Loucy (cell line): ENCODE data around the gene KRTAP5-9.

ENCODE experiments used
- H2AFZ ChIP-seq: fragments of 200-600 bp; sonication (generic); 2 replicates; pipeline ENCODE4 v1.6.0; 2016; ENCODE audit warnings: antibody characterized with exemption, mild to moderate bottlenecking, low read length, moderate library complexity
- H3F3A ChIP-seq: fragments of 200-600 bp; 2 replicates; pipeline ENCODE4 v1.6.0; 2016; ENCODE audit warnings: antibody characterized with exemption, low read depth, mild to moderate bottlenecking
- H3K27me3 ChIP-seq: fragments of 200-600 bp; sonication (generic); 2 replicates; pipeline ENCODE4 v1.6.1; 2014; ENCODE audit warnings: low read length, mild to moderate bottlenecking; ENCODE audit not compliant: insufficient read depth, poor library complexity, severe bottlenecking
- H3K36me3 ChIP-seq: fragments of 200-600 bp; sonication (generic); 2 replicates; pipeline ENCODE4 v1.6.1; 2016; ENCODE audit warnings: low read length; ENCODE audit not compliant: insufficient read depth
- H3K4me1 ChIP-seq: fragments of 200-600 bp; sonication (generic); 2 replicates; pipeline ENCODE4 v1.5.1; 2014; ENCODE audit warnings: low read length, mild to moderate bottlenecking; ENCODE audit not compliant: insufficient read depth, poor library complexity, severe bottlenecking
- H3K4me2 ChIP-seq: fragments of 200-600 bp; sonication (generic); 2 replicates; pipeline ENCODE4 v1.6.0; 2014; ENCODE audit warnings: antibody characterized with exemption, low read length, low read depth, mild to moderate bottlenecking; ENCODE audit not compliant: poor library complexity, severe bottlenecking
- H3K4me3 ChIP-seq: fragments of 200-600 bp; sonication (generic); 2 replicates; pipeline ENCODE4 v1.5.1; 2014; ENCODE audit warnings: low read length, mild to moderate bottlenecking, mixed read lengths; ENCODE audit not compliant: poor library complexity, severe bottlenecking
- H3K79me2 ChIP-seq: fragments of 200-600 bp; sonication (generic); 2 replicates; pipeline ENCODE4 v1.6.1; 2014; ENCODE audit warnings: low read length; ENCODE audit not compliant: insufficient read depth
- H3K9ac ChIP-seq: fragments of 200-600 bp; sonication (generic); 2 replicates; pipeline ENCODE4 v1.6.0; 2014; ENCODE audit warnings: mild to moderate bottlenecking, low read depth, low read length, moderate library complexity; ENCODE audit not compliant: poor library complexity, severe bottlenecking
- H3K9me2 ChIP-seq: fragments of 200-600 bp; sonication (generic); replicated peaks from 2 replicates; pipeline ENCODE4 v1.6.1; 2016; ENCODE audit warnings: low read depth, low read length, mixed read lengths
- H3K9me3 ChIP-seq: fragments of 200-600 bp; sonication (generic); 2 replicates; pipeline ENCODE4 v1.6.1; 2014; ENCODE audit warnings: mild to moderate bottlenecking, antibody characterized with exemption, low read length, low read depth; ENCODE audit not compliant: insufficient read depth
- H4K20me1 ChIP-seq: fragments of 200-600 bp; sonication (generic); 2 replicates; pipeline ENCODE4 v1.6.0; 2014; ENCODE audit warnings: antibody characterized with exemption, low read length, mild to moderate bottlenecking; ENCODE audit not compliant: insufficient read depth, poor library complexity, severe bottlenecking
- CTCF ChIP-seq: fragments of 200-600 bp; sonication (generic); conservative IDR thresholded peaks from 2 replicates; pipeline ENCODE4 v1.5.1; 2014; ENCODE audit warnings: mild to moderate bottlenecking, antibody characterized with exemption, low read length
- EZH2phosphoT487 ChIP-seq: fragments of 200-600 bp; IDR thresholded peaks from 2 replicates; pipeline ENCODE4 v1.6.1; 2018; ENCODE audit warnings: antibody characterized with exemption, mild to moderate bottlenecking, moderate library complexity, borderline replicate concordance

The KRTAP5-9 gene

GRCh38 chr11:71502871-71503435 is 45.3 kb upstream of the KRTAP5-9 start:
- H3K9ac ChIP-seq: no peak overlapping the region
- no peaks in the 10 kb centered on the region for H3K9me2 ChIP-seq
- no peaks in the 10 kb centered on the region for H3F3A ChIP-seq
- H3K4me2 ChIP-seq: no peak overlapping the region
- no peak for TF ChIP-seq EZH2phosphoT487
- TF ChIP-seq CTCF: no peak
- peaks cover 33% of the 10 kb centered on the region; the same call in 1 of the 2 replicates for H3K36me3 ChIP-seq
- H3K27me3 ChIP-seq: no peaks in the 10 kb centered on the region
- H2AFZ ChIP-seq: no peak overlapping the region
- H3K9me3 ChIP-seq: no peaks in the 10 kb centered on the region
- H3K4me1 ChIP-seq: no peaks in the 10 kb centered on the region
- no peak overlapping the region for H3K4me3 ChIP-seq
- no peaks in the 10 kb centered on the region for H4K20me1 ChIP-seq
- H3K79me2 ChIP-seq: no peaks in the 10 kb centered on the region

GRCh38 chr11:71504531-71504930 is 43.7 kb upstream of the KRTAP5-9 start:
- Histone ChIP-seq H2AFZ (no peak overlapping the region), H3K9ac (no peak overlapping the region), H3K4me1 (no peaks in the 10 kb centered on the region), H3K4me3 (no peak overlapping the region), H3K9me2 (no peaks in the 10 kb centered on the region), H3K9me3 (peaks cover 4% of the 10 kb centered on the region; the same call in 1 of the 2 replicates), H3F3A (no peaks in the 10 kb centered on the region), H4K20me1 (no peaks in the 10 kb centered on the region), H3K36me3 (peaks cover 17% of the 10 kb centered on the region; the same call in 1 of the 2 replicates), H3K79me2 (no peaks in the 10 kb centered on the region), H3K4me2 (no peak overlapping the region), H3K27me3 (no peaks in the 10 kb centered on the region)
- TF ChIP-seq CTCF (no peak), EZH2phosphoT487 (no peak)

GRCh38 chr11:71505001-71505400 is 43.2 kb upstream of the KRTAP5-9 start:
- Histone ChIP-seq H3K4me1 (no peaks in the 10 kb centered on the region), H3K27me3 (no peaks in the 10 kb centered on the region), H3K9me3 (peaks cover 6% of the 10 kb centered on the region; the same call in 1 of the 2 replicates), H3K4me2 (no peak overlapping the region), H3F3A (no peaks in the 10 kb centered on the region), H3K9ac (no peak overlapping the region), H3K36me3 (peaks cover 13% of the 10 kb centered on the region; the same call in 1 of the 2 replicates), H3K4me3 (no peak overlapping the region), H3K79me2 (no peaks in the 10 kb centered on the region), H4K20me1 (no peaks in the 10 kb centered on the region), H3K9me2 (no peaks in the 10 kb centered on the region), H2AFZ (no peak overlapping the region)
- TF ChIP-seq EZH2phosphoT487: no peak
- no peak for TF ChIP-seq CTCF
